Measurements from ENCODE around the gene MBOAT1. TPM values are rescaled to one million over a fixed set of nuclear protein-coding genes. Genes with fewer than 3 reads are reported as not detected.

MBOAT1 gene
- polyA plus RNA-seq, 2 donors: 5.9 to 6.6 TPM

- 95 to 98% methylated on average over 2 of the region's 2 CpGs for WGBS, 2 donors
- peaks cover 0 to 4% of the 10 kb centered on the region in 2 donors for H3K36me3 ChIP-seq (ENCODE audit: control insufficient read depth in 2 of 2, insufficient read depth in 2 of 2, low read length in 1 of 2)
- H3K4me1 ChIP-seq (ENCODE audit: control insufficient read depth in 2 of 2, insufficient read depth in 2 of 2, low read length in 1 of 2): no peaks in the 10 kb centered on the region
- no peak overlapping the region for H3K27ac ChIP-seq (ENCODE audit: low read depth in 2 of 2, low read length in 1 of 2)
- H3K27me3 ChIP-seq (ENCODE audit: control insufficient read depth in 1 of 2, insufficient read depth in 2 of 2, low read length in 2 of 2): no peaks in the 10 kb centered on the region
- H3K9me3 ChIP-seq (ENCODE audit: control insufficient read depth in 2 of 2, insufficient read depth in 1 of 2, low read depth in 1 of 2, low read length in 1 of 2): no peaks in the 10 kb centered on the region
- no peak overlapping the region for H3K4me3 ChIP-seq (ENCODE audit: low read depth in 1 of 2, low read length in 2 of 2)
Observed at GRCh38 chr6:20166210-20166609, 46.1 kb downstream of the MBOAT1 start.

- no peak overlapping the region for H3K4me3 ChIP-seq (ENCODE audit: low read depth in 1 of 2, low read length in 2 of 2)
- H3K36me3 ChIP-seq (ENCODE audit: control insufficient read depth in 2 of 2, insufficient read depth in 2 of 2, low read length in 1 of 2): peaks cover 0 to 4% of the 10 kb centered on the region in 2 donors
- WGBS, 2 donors: 65 to 80% methylated on average over 2 of the region's 2 CpGs
- H3K4me1 ChIP-seq (ENCODE audit: control insufficient read depth in 2 of 2, insufficient read depth in 2 of 2, low read length in 1 of 2): peaks cover 0 to 2% of the 10 kb centered on the region in 2 donors
- no peak overlapping the region for H3K27ac ChIP-seq (ENCODE audit: low read depth in 2 of 2, low read length in 1 of 2)
- H3K27me3 ChIP-seq (ENCODE audit: control insufficient read depth in 1 of 2, insufficient read depth in 2 of 2, low read length in 2 of 2): no peaks in the 10 kb centered on the region
- H3K9me3 ChIP-seq (ENCODE audit: control insufficient read depth in 2 of 2, insufficient read depth in 1 of 2, low read depth in 1 of 2, low read length in 1 of 2): no peaks in the 10 kb centered on the region
Observed at GRCh38 chr6:20162515-20162914, 49.8 kb downstream of the MBOAT1 start.

GRCh38 chr6:20160541-20161283, 51.6 kb downstream of the MBOAT1 start:
- Histone ChIP-seq H3K27me3 (ENCODE audit: control insufficient read depth in 1 of 2, insufficient read depth in 2 of 2, low read length in 2 of 2) (no peaks in the 10 kb centered on the region), H3K36me3 (ENCODE audit: control insufficient read depth in 2 of 2, insufficient read depth in 2 of 2, low read length in 1 of 2) (no peaks in the 10 kb centered on the region), H3K4me1 (ENCODE audit: control insufficient read depth in 2 of 2, insufficient read depth in 2 of 2, low read length in 1 of 2) (peaks cover 0 to 2% of the 10 kb centered on the region in 2 donors), H3K9me3 (ENCODE audit: control insufficient read depth in 2 of 2, insufficient read depth in 1 of 2, low read depth in 1 of 2, low read length in 1 of 2) (no peaks in the 10 kb centered on the region), H3K4me3 (ENCODE audit: low read depth in 1 of 2, low read length in 2 of 2) (no peak overlapping the region), H3K27ac (ENCODE audit: low read depth in 2 of 2, low read length in 1 of 2) (no peak overlapping the region)
- 80 to 83% methylated on average over 9 of the region's 9 CpGs for WGBS, 2 donors

GRCh38 chr6:20159781-20160540, 52.3 kb downstream of the MBOAT1 start:
- WGBS, 2 donors: 69 to 75% methylated on average over 5 of the region's 5 CpGs

GRCh38 chr6:20159098-20159497, 53.2 kb downstream of the MBOAT1 start:
- H3K4me1 ChIP-seq (ENCODE audit: control insufficient read depth in 2 of 2, insufficient read depth in 2 of 2, low read length in 1 of 2): peaks cover 0 to 2% of the 10 kb centered on the region in 2 donors
- WGBS, 2 donors: 74 to 75% methylated on average over 4 of the region's 4 CpGs
- H3K4me3 ChIP-seq (ENCODE audit: low read depth in 1 of 2, low read length in 2 of 2): no peak overlapping the region
- H3K36me3 ChIP-seq (ENCODE audit: control insufficient read depth in 2 of 2, insufficient read depth in 2 of 2, low read length in 1 of 2): no peaks in the 10 kb centered on the region
- no peak overlapping the region for H3K27ac ChIP-seq (ENCODE audit: low read depth in 2 of 2, low read length in 1 of 2)
- no peaks in the 10 kb centered on the region for H3K9me3 ChIP-seq (ENCODE audit: control insufficient read depth in 2 of 2, insufficient read depth in 1 of 2, low read depth in 1 of 2, low read length in 1 of 2)
- H3K27me3 ChIP-seq (ENCODE audit: control insufficient read depth in 1 of 2, insufficient read depth in 2 of 2, low read length in 2 of 2): no peaks in the 10 kb centered on the region

More at GRCh38 chr6:20159781-20160540, 52.3 kb downstream of the MBOAT1 start:
- H3K27me3 ChIP-seq (ENCODE audit: control insufficient read depth in 1 of 2, insufficient read depth in 2 of 2, low read length in 2 of 2): no peaks in the 10 kb centered on the region
- no peak overlapping the region for H3K4me3 ChIP-seq (ENCODE audit: low read depth in 1 of 2, low read length in 2 of 2)
- no peaks in the 10 kb centered on the region for H3K36me3 ChIP-seq (ENCODE audit: control insufficient read depth in 2 of 2, insufficient read depth in 2 of 2, low read length in 1 of 2)
- peaks cover 0 to 2% of the 10 kb centered on the region in 2 donors for H3K4me1 ChIP-seq (ENCODE audit: control insufficient read depth in 2 of 2, insufficient read depth in 2 of 2, low read length in 1 of 2)
- H3K27ac ChIP-seq (ENCODE audit: low read depth in 2 of 2, low read length in 1 of 2): no peak overlapping the region
- H3K9me3 ChIP-seq (ENCODE audit: control insufficient read depth in 2 of 2, insufficient read depth in 1 of 2, low read depth in 1 of 2, low read length in 1 of 2): no peaks in the 10 kb centered on the region

GRCh38 chr6:20158676-20159075, 53.6 kb downstream of the MBOAT1 start:
- WGBS, 2 donors: 93 to 95% methylated on average over 4 of the region's 4 CpGs
- Histone ChIP-seq H3K9me3 (ENCODE audit: control insufficient read depth in 2 of 2, insufficient read depth in 1 of 2, low read depth in 1 of 2, low read length in 1 of 2) (no peaks in the 10 kb centered on the region), H3K27me3 (ENCODE audit: control insufficient read depth in 1 of 2, insufficient read depth in 2 of 2, low read length in 2 of 2) (no peaks in the 10 kb centered on the region), H3K36me3 (ENCODE audit: control insufficient read depth in 2 of 2, insufficient read depth in 2 of 2, low read length in 1 of 2) (no peaks in the 10 kb centered on the region), H3K27ac (ENCODE audit: low read depth in 2 of 2, low read length in 1 of 2) (no peak overlapping the region), H3K4me1 (ENCODE audit: control insufficient read depth in 2 of 2, insufficient read depth in 2 of 2, low read length in 1 of 2) (peaks cover 0 to 2% of the 10 kb centered on the region in 2 donors), H3K4me3 (ENCODE audit: low read depth in 1 of 2, low read length in 2 of 2) (no peak overlapping the region)

- 64 to 74% methylated on average over 2 of the region's 2 CpGs for WGBS, 2 donors
- H3K27ac ChIP-seq (ENCODE audit: low read depth in 2 of 2, low read length in 1 of 2): no peak overlapping the region
- H3K27me3 ChIP-seq (ENCODE audit: control insufficient read depth in 1 of 2, insufficient read depth in 2 of 2, low read length in 2 of 2): no peaks in the 10 kb centered on the region
- H3K36me3 ChIP-seq (ENCODE audit: control insufficient read depth in 2 of 2, insufficient read depth in 2 of 2, low read length in 1 of 2): no peaks in the 10 kb centered on the region
- H3K9me3 ChIP-seq (ENCODE audit: control insufficient read depth in 2 of 2, insufficient read depth in 1 of 2, low read depth in 1 of 2, low read length in 1 of 2): no peaks in the 10 kb centered on the region
- peaks cover 0 to 2% of the 10 kb centered on the region in 2 donors for H3K4me1 ChIP-seq (ENCODE audit: control insufficient read depth in 2 of 2, insufficient read depth in 2 of 2, low read length in 1 of 2)
- no peak overlapping the region for H3K4me3 ChIP-seq (ENCODE audit: low read depth in 1 of 2, low read length in 2 of 2)
Observed at GRCh38 chr6:20156824-20157223, 55.4 kb downstream of the MBOAT1 start.

GRCh38 chr6:20154753-20155152, 57.5 kb downstream of the MBOAT1 start:
- H3K36me3 ChIP-seq (ENCODE audit: control insufficient read depth in 2 of 2, insufficient read depth in 2 of 2, low read length in 1 of 2): no peaks in the 10 kb centered on the region
- 97% methylated on average over 2 of the region's 2 CpGs for WGBS, 2 donors

GRCh38 chr6:20153194-20153593, 59.1 kb downstream of the MBOAT1 start:
- Histone ChIP-seq H3K36me3 (ENCODE audit: control insufficient read depth in 2 of 2, insufficient read depth in 2 of 2, low read length in 1 of 2) (peaks cover 0 to 2% of the 10 kb centered on the region in 2 donors), H3K27me3 (ENCODE audit: control insufficient read depth in 1 of 2, insufficient read depth in 2 of 2, low read length in 2 of 2) (no peaks in the 10 kb centered on the region), H3K9me3 (ENCODE audit: control insufficient read depth in 2 of 2, insufficient read depth in 1 of 2, low read depth in 1 of 2, low read length in 1 of 2) (no peaks in the 10 kb centered on the region), H3K4me1 (ENCODE audit: control insufficient read depth in 2 of 2, insufficient read depth in 2 of 2, low read length in 1 of 2) (peaks cover 0 to 2% of the 10 kb centered on the region in 2 donors), H3K4me3 (ENCODE audit: low read depth in 1 of 2, low read length in 2 of 2) (no peak overlapping the region), H3K27ac (ENCODE audit: low read depth in 2 of 2, low read length in 1 of 2) (no peak overlapping the region)
- WGBS, 2 donors: 82 to 84% methylated on average over 3 of the region's 3 CpGs

More at GRCh38 chr6:20154753-20155152, 57.5 kb downstream of the MBOAT1 start:
- Histone ChIP-seq H3K9me3 (ENCODE audit: control insufficient read depth in 2 of 2, insufficient read depth in 1 of 2, low read depth in 1 of 2, low read length in 1 of 2) (no peaks in the 10 kb centered on the region), H3K27me3 (ENCODE audit: control insufficient read depth in 1 of 2, insufficient read depth in 2 of 2, low read length in 2 of 2) (no peaks in the 10 kb centered on the region), H3K4me3 (ENCODE audit: low read depth in 1 of 2, low read length in 2 of 2) (no peak overlapping the region), H3K4me1 (ENCODE audit: control insufficient read depth in 2 of 2, insufficient read depth in 2 of 2, low read length in 1 of 2) (peaks cover 0 to 2% of the 10 kb centered on the region in 2 donors), H3K27ac (ENCODE audit: low read depth in 2 of 2, low read length in 1 of 2) (no peak overlapping the region)

Measured in esophagus (tissue), 2 donors.